ENCODE data around the gene CAMK1.

DNA sequence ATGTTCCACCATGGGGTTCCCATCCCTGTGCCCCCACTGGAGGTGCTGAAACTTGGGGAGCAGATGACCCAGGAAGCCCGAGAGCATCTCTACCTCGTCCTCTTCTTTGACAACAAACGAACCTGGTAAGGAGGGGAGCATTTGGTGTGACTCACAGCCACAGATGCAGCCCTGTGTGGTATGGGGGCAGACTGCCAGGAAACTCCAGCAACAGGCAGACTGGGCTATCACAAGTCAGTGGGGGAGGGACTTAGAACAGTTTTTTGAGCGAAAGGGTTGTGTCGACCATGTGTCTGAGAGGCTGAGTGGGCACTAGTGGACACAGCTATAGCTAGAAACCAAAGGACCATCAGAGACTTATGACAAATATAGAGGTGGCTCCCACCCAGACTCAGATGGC is 23.4 kb downstream of the CAMK1 start:
- TF ChIP-seq, protein P1, sequence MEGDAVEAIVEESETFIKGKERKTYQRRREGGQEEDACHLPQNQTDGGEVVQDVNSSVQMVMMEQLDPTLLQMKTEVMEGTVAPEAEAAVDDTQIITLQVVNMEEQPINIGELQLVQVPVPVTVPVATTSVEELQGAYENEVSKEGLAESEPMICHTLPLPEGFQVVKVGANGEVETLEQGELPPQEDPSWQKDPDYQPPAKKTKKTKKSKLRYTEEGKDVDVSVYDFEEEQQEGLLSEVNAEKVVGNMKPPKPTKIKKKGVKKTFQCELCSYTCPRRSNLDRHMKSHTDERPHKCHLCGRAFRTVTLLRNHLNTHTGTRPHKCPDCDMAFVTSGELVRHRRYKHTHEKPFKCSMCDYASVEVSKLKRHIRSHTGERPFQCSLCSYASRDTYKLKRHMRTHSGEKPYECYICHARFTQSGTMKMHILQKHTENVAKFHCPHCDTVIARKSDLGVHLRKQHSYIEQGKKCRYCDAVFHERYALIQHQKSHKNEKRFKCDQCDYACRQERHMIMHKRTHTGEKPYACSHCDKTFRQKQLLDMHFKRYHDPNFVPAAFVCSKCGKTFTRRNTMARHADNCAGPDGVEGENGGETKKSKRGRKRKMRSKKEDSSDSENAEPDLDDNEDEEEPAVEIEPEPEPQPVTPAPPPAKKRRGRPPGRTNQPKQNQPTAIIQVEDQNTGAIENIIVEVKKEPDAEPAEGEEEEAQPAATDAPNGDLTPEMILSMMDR (IDR thresholded peaks at IDR 0.05; ENCODE audit: extremely low read depth in 1 of 2, insufficient read depth in 1 of 2, low read depth in 1 of 2, low read length in 2 of 2), result no peak
- no peak for TF ChIP-seq EZH2 (IDR thresholded peaks at IDR 0.05; ENCODE audit: borderline replicate concordance, low read depth, low read length, severe bottlenecking)
- TF ChIP-seq, protein P2, sequence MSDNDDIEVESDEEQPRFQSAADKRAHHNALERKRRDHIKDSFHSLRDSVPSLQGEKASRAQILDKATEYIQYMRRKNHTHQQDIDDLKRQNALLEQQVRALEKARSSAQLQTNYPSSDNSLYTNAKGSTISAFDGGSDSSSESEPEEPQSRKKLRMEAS (IDR thresholded peaks at IDR 0.05; ENCODE audit: insufficient read depth, insufficient read length), result no peak
- no peak for TF ChIP-seq POLR2AphosphoS5 (IDR thresholded peaks at IDR 0.05; ENCODE audit: insufficient read depth, low read depth, low read length)
- TF ChIP-seq JUN (IDR thresholded peaks at IDR 0.05; ENCODE audit: borderline replicate concordance, insufficient read depth, insufficient read length, low read depth), result no peak
- TF ChIP-seq POLR2A (IDR thresholded peaks at IDR 0.05; ENCODE audit: low read depth, low read length), result no peak
- no peak for TF ChIP-seq MYC (IDR thresholded peaks at IDR 0.05; ENCODE audit: low read depth, low read length)
- no peak for TF ChIP-seq FOS (IDR thresholded peaks at IDR 0.05; ENCODE audit: borderline replicate concordance, insufficient read depth, low read length)
